Lung (tissue), 12 donors: ENCODE measurements around the gene ZBTB7A. TPM values are rescaled to one million over a fixed set of nuclear protein-coding genes. Genes with fewer than 3 reads are reported as not detected.

ENCODE experiments used
- ATAC-seq: fragments of 200-7000 bp; cut with Tn5 transposase; one replicate; pipeline ENCODE4 v1.9.1; 2020; ENCODE audit warnings: moderate number of reproducible peaks; ENCODE audit not compliant: insufficient read depth, low FRiP score
- DNase-seq, 3 donors: peaks; one replicate each; pipeline ENCODE4 v3.0.0-alpha.2; 2013 to 2017
- H3K27ac ChIP-seq, 2 donors: one replicate each; pipeline ENCODE4 v1.5.1; 2013; ENCODE audit warnings: mild to moderate bottlenecking in 2 of 2, moderate library complexity in 2 of 2, control low read depth in 1 of 2, inconsistent platforms in 1 of 2, low read depth in 1 of 2, low read length in 1 of 2
- H3K27me3 ChIP-seq, 3 donors: one replicate each; pipeline ENCODE4 v1.5.1; 2013; ENCODE audit warnings: low read length in 2 of 3; ENCODE audit not compliant: control insufficient read depth in 3 of 3, insufficient read depth in 3 of 3
- H3K36me3 ChIP-seq, 4 donors: one replicate each; pipeline ENCODE4 v1.5.1; 2013; ENCODE audit warnings: low read length in 4 of 4, mild to moderate bottlenecking in 1 of 4, moderate library complexity in 1 of 4; ENCODE audit not compliant: control insufficient read depth in 4 of 4, insufficient read depth in 4 of 4
- H3K4me1 ChIP-seq, 5 donors: one replicate each; pipeline ENCODE4 v1.5.1; 2013; ENCODE audit warnings: low read length in 5 of 5, mild to moderate bottlenecking in 2 of 5, moderate library complexity in 1 of 5; ENCODE audit not compliant: control insufficient read depth in 5 of 5, insufficient read depth in 5 of 5
- H3K4me3 ChIP-seq: one replicate; pipeline ENCODE4 v1.5.1; 2013; ENCODE audit warnings: mild to moderate bottlenecking, control low read depth, moderate library complexity
- H3K9ac ChIP-seq, 2 donors: one replicate each; pipeline ENCODE4 v1.5.1; 2013; ENCODE audit warnings: low read length in 2 of 2, control low read depth in 1 of 2; ENCODE audit not compliant: insufficient read depth in 1 of 2
- H3K9me3 ChIP-seq, 4 donors: one replicate each; pipeline ENCODE4 v1.5.1; 2013; ENCODE audit warnings: low read length in 3 of 4, mild to moderate bottlenecking in 1 of 4, moderate library complexity in 1 of 4; ENCODE audit not compliant: control insufficient read depth in 4 of 4, insufficient read depth in 3 of 4
- CTCF ChIP-seq: IDR thresholded peaks from 2 replicates; pipeline ENCODE4 v1.5.1; 2012; ENCODE audit warnings: mild to moderate bottlenecking; ENCODE audit errors: control extremely low read depth, extremely low read depth
- WGBS, 2 donors: extraction: QIAGEN DNeasy Blood & Tissue Kit; methylation state at CpG; one replicate each; pipeline ENCODE4 v1.1.7; 2013; 5-methylcytosine and 5-hydroxymethylcytosine counted together
- polyA plus RNA-seq, 2 donors: library from polyadenylated mRNA; stranded (reverse); fragments of 200-250 nt; gene quantifications; one replicate each; pipeline ENCODE4 v1.2.1, GENCODE V29; 2013
- total RNA-seq, 2 donors: library from RNA; depleted of rRNA in 1 of 2; stranded (reverse); fragments of >200 nt in 1 of 2; gene quantifications; one replicate each; pipeline ENCODE4 v1.2.1, GENCODE V29; 2014 to 2021
- donor health status: control.
- donor health status: control.
- donor health status: Bipolar disorder and iron deficiency.
- donor health status: healthy.
- donor health status: DM: yes; HTN: yes; CAD: no.

ZBTB7A gene
- total and polyA plus RNA-seq, 4 donors, result 13.4 to 68.0 (median 19.5) TPM

- H3K27me3 ChIP-seq, result no peaks in the 10 kb centered on the region
- DNase-seq (no peak), ATAC-seq (peak; percentile 74)
- H3K36me3 ChIP-seq, result peaks cover 2 to 30% (median 4%) of the 10 kb centered on the region in 4 donors
- 25 to 68% methylated on average over 26 of the region's 26 CpGs for WGBS, 2 donors
- no peak for TF ChIP-seq CTCF
- peak overlapping the region in 1 of 2 donors; percentile 65 for H3K27ac ChIP-seq
- no peaks in the 10 kb centered on the region for H3K9me3 ChIP-seq
- H3K4me1 ChIP-seq, result peaks cover 0 to 2% (median 0%) of the 10 kb centered on the region in 5 donors
- H3K4me3 ChIP-seq, result no peak overlapping the region
- H3K9ac ChIP-seq, result no peak overlapping the region
These were observed 22.8 kb upstream of the ZBTB7A start for GRCh38 chr19:4089400-4089908.

- Histone ChIP-seq H3K4me3 (no peak overlapping the region), H3K4me1 (peaks cover 0 to 6% (median 0%) of the 10 kb centered on the region in 5 donors), H3K9ac (no peak overlapping the region), H3K27ac (peak overlapping the region in 1 of 2 donors; percentile 65), H3K9me3 (no peaks in the 10 kb centered on the region), H3K27me3 (no peaks in the 10 kb centered on the region), H3K36me3 (peaks cover 0 to 26% (median under 1%) of the 10 kb centered on the region in 4 donors)
- TF ChIP-seq CTCF, result no peak
- DNase-seq (no peak), ATAC-seq (peak; percentile 7)
- WGBS, 2 donors, result 14 to 34% methylated on average over 2 of the region's 2 CpGs
These were observed 22.3 kb upstream of the ZBTB7A start for GRCh38 chr19:4088975-4089374.

GRCh38 chr19:4087787-4088679, 21.3 kb upstream of the ZBTB7A start:
- H3K4me3 ChIP-seq, result no peak overlapping the region
- DNase-seq, result no peak
- no peak for ATAC-seq
- H3K27me3 ChIP-seq, result no peaks in the 10 kb centered on the region
- peaks cover 0 to 21% (median under 1%) of the 10 kb centered on the region in 4 donors for H3K36me3 ChIP-seq
- TF ChIP-seq CTCF, result no peak
- H3K9me3 ChIP-seq, result no peaks in the 10 kb centered on the region
- 82 to 87% methylated on average over 31 of the region's 31 CpGs for WGBS, 2 donors
- peaks cover 0 to 8% (median 0%) of the 10 kb centered on the region in 5 donors for H3K4me1 ChIP-seq
- H3K27ac ChIP-seq, result no peak overlapping the region
- no peak overlapping the region for H3K9ac ChIP-seq
